Endothelial cell of umbilical vein (primary cell): ENCODE measurements around the gene TCEA2. TPM values are rescaled to one million over a fixed set of nuclear protein-coding genes. Genes with fewer than 3 reads are reported as not detected.

Experiments
- BruUV-seq: library from RNA; stranded (reverse); fragments of 400-500 nt; replicated peaks from 2 replicates; lab custom pipeline; 2021; lab: Mats Ljungman, UMichigan
- CTCF ChIA-PET: fragments of 300-600, 350-600 bp; sonication (Branson Sonifier 250); formaldehyde crosslinking; loops from one replicate; lab custom pipeline; 2021; ENCODE audit warnings: antibody characterized with exemption, inconsistent platforms; lab: Charles Lee
- POLR2A ChIA-PET: fragments of 300-600, 350-600 bp; sonication (Branson Sonifier 250); formaldehyde crosslinking; loops from one replicate; lab custom pipeline; 2021; ENCODE audit warnings: antibody characterized with exemption, inconsistent platforms; lab: Charles Lee
- DNase-seq: peaks from one replicate; pipeline ENCODE4 v3.0.0-alpha.2; 2011; ENCODE audit warnings: low read depth, low spot score
- FAIRE-seq: peaks from 2 replicates; lab custom pipeline; 2011; peaks lifted over from hg19 to GRCh38; lab: Jason Lieb, UNC
- H2AFZ ChIP-seq: 2 replicates; pipeline ENCODE4 v1.6.0; 2012; ENCODE audit warnings: low read depth, low read length, control low read depth, inconsistent platforms
- H3K27ac ChIP-seq: 2 replicates; pipeline ENCODE4 v1.5.1; 2011; ENCODE audit warnings: low read depth, mild to moderate bottlenecking, control low read depth, low read length, moderate library complexity; ENCODE audit not compliant: insufficient read depth
- H3K27me3 ChIP-seq, 2 experiments: 2 replicates each; pipeline versions ENCODE4 v1.6.0 to v1.6.1; 2011; ENCODE audit warnings: low read length in 2 of 2, mixed read lengths in 1 of 2; ENCODE audit not compliant: control insufficient read depth in 2 of 2, insufficient read depth in 2 of 2
- H3K36me3 ChIP-seq, 2 experiments: 2 replicates in 1 of 2; 3 replicates in 1 of 2; pipeline ENCODE4 v1.5.1; 2011; ENCODE audit warnings: low read length in 2 of 2, mild to moderate bottlenecking in 1 of 2, moderate library complexity in 1 of 2; ENCODE audit not compliant: control insufficient read depth in 2 of 2, insufficient read depth in 2 of 2; ENCODE audit errors: extremely low read depth in 1 of 2
- H3K4me1 ChIP-seq: 3 replicates; pipeline ENCODE4 v1.5.1; 2011; ENCODE audit warnings: mild to moderate bottlenecking, low read length; ENCODE audit not compliant: control insufficient read depth, insufficient read depth; ENCODE audit errors: extremely low read depth
- H3K4me2 ChIP-seq: 2 replicates; pipeline ENCODE4 v1.6.1; 2011; ENCODE audit warnings: low read length, control low read depth, mixed read lengths; ENCODE audit not compliant: insufficient read depth
- H3K4me3 ChIP-seq, 3 experiments: fragments of 200-600 bp in 1 of 3; sonication (generic), shearing (Covaris generic) in 1 of 3; replicated peaks in 1 of 3; 2 replicates each; pipeline ENCODE4 v1.5.1; 2011 to 2016; ENCODE audit warnings: control low read depth in 3 of 3, low read length in 3 of 3, mild to moderate bottlenecking in 2 of 3, inconsistent platforms in 1 of 3, low read depth in 1 of 3, moderate library complexity in 1 of 3; ENCODE audit not compliant: insufficient read depth in 1 of 3
- H3K79me2 ChIP-seq: 2 replicates; pipeline ENCODE4 v1.6.0; 2012; ENCODE audit warnings: low read length, inconsistent platforms; ENCODE audit not compliant: control insufficient read depth, insufficient read depth
- H3K9ac ChIP-seq: replicated peaks from 2 replicates; pipeline ENCODE3; 2011; ENCODE audit warnings: low read length, control low read depth; ENCODE audit not compliant: insufficient read depth; ENCODE audit errors: extremely low read depth
- H3K9me1 ChIP-seq: replicated peaks from 3 replicates; pipeline ENCODE4 v1.6.0; 2011; ENCODE audit warnings: mild to moderate bottlenecking, low read length; ENCODE audit not compliant: control insufficient read depth, insufficient read depth; ENCODE audit errors: extremely low read depth
- H3K9me3 ChIP-seq: replicated peaks from 2 replicates; pipeline ENCODE4 v1.5.1; 2012; ENCODE audit warnings: low read length, inconsistent platforms; ENCODE audit not compliant: control insufficient read depth, insufficient read depth
- H4K20me1 ChIP-seq: replicated peaks from 2 replicates; pipeline ENCODE3; 2011; ENCODE audit warnings: mild to moderate bottlenecking, low read length; ENCODE audit not compliant: control insufficient read depth, insufficient read depth; ENCODE audit errors: extremely low read depth
- EZH2 ChIP-seq: IDR thresholded peaks from 2 replicates; pipeline ENCODE4 v1.6.1; 2012; ENCODE audit warnings: borderline replicate concordance, low read depth, mild to moderate bottlenecking, moderate library complexity, low read length, inconsistent platforms; ENCODE audit not compliant: severe bottlenecking
- FOS ChIP-seq: IDR thresholded peaks from 2 replicates; pipeline ENCODE4 v1.6.1; 2011; ENCODE audit warnings: mild to moderate bottlenecking, low read length, moderate library complexity, borderline replicate concordance; ENCODE audit not compliant: insufficient read depth
- JUN ChIP-seq: IDR thresholded peaks from 2 replicates; pipeline ENCODE4 v1.6.1; 2011; ENCODE audit warnings: borderline replicate concordance, low read depth; ENCODE audit not compliant: insufficient read length, insufficient read depth
- POLR2A ChIP-seq: IDR thresholded peaks from 2 replicates; pipeline ENCODE4 v1.6.1; 2012; ENCODE audit warnings: low read depth, mild to moderate bottlenecking, control low read depth, low read length
- POLR2AphosphoS5 ChIP-seq: IDR thresholded peaks from 2 replicates; pipeline ENCODE4 v1.6.1; 2012; ENCODE audit warnings: low read depth, mild to moderate bottlenecking, control low read depth, low read length, moderate library complexity; ENCODE audit not compliant: insufficient read depth
- dilution Hi-C: fragments of 300-500 bp; cut with MboI; formaldehyde crosslinking; loops from one replicate; pipeline ENCODE4 v1.15.0; 2019; ENCODE audit warnings: low sequenced_read_pairs; ENCODE audit not compliant: extremely low pct_ligation_motif_present
- intact Hi-C: fragments of 100-400 bp; cut with micrococcal nuclease; formaldehyde crosslinking; loops from one replicate; pipeline ENCODE4 v1.10.0; 2022
- polyA plus RNA-seq, 4 experiments: library from polyadenylated mRNA; depleted of rRNA in 3 of 4; stranded (reverse) in 3 of 4; unstranded in 1 of 4; fragments of >200 nt; gene quantifications; 2 replicates each; pipeline versions ENCODE4 v1.2.1 to v1.2.3, GENCODE V29; 2011 to 2012; ENCODE audit warnings: missing spikeins in 1 of 4
- total RNA-seq: library from RNA; stranded (reverse); gene quantifications from 2 replicates; pipeline ENCODE4 v1.2.3, GENCODE V29; 2021
- TF ChIP-seq, protein P1 (sequence below): IDR thresholded peaks from 2 replicates; pipeline ENCODE4 v1.6.1; 2011; ENCODE audit not compliant: insufficient read depth, insufficient read length

TCEA2 gene
- total and polyA plus RNA-seq, 2 donors (not counting 3 experiments of a cell fraction or from before 2014, with no cell fraction given), result 53.1 to 65.5 TPM

DNA sequence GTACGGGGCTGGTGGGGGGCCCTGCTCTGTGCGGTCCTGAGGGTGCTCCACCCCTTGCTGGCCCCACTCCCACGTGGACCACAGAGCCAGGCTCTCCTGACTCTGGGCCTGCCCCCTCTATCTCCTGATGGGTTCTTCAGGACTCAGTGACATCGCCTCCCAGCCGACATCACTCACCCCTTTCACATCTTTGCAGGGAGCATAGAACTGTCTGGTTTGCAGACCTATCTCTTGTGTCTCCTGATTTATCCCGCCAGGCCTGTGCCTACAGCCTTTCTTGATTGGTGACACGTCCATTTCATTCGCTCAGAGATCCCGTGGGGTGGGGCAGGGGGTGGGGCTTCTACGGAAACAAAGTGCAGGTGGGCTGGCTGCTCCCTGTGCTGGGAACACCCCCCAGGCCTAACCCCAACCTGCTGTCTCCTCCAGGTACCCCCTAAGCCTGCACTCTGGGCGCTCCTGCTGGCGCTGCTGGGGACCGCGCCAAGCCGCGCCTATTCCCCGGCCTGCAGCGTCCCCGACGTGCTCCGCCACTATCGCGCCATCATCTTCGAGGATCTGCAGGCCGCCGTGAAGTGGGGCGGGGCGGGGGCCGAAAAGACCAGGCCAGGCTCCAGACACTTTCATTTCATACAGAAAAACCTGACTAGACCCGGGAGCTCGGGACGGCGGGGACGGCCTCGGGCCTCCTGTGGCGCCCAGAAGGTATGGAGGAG, 25.3 kb upstream of the TCEA2 start:
- no peaks in the 10 kb centered on the region for H3K27me3 ChIP-seq
- peaks cover 40% of the 10 kb centered on the region for H3K4me1 ChIP-seq
- H3K27ac ChIP-seq, result no peak overlapping the region
- peaks cover 0 to 4% of the 10 kb centered on the region in 2 experiments for H3K36me3 ChIP-seq
- peak overlapping the region; percentile 19 for H3K4me2 ChIP-seq
- ChIA-PET CTCF (interaction anchor here (0.7 to 7.5 kb wide), 16 partner anchors 10 to 541 kb away, joined by 3 to 412 read pairs (median 9); partner anchors contain the start of genes LKAAEAR1, OPRL1, PRPF6 and PTK6), POLR2A (interaction anchor here (1.8 to 2.3 kb wide), 3 partner anchors 16 to 25 kb away, joined by 6 to 21 read pairs (median 6); partner anchors contain the start of gene TCEA2)
- no peaks in the 10 kb centered on the region for H4K20me1 ChIP-seq
- dilution Hi-C loops, result no loop called here
- FAIRE-seq, result no peak
- TF ChIP-seq, protein P1, sequence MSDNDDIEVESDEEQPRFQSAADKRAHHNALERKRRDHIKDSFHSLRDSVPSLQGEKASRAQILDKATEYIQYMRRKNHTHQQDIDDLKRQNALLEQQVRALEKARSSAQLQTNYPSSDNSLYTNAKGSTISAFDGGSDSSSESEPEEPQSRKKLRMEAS, result no peak
- no peak for TF ChIP-seq POLR2A
- DNase-seq, result no peak
- BruUV-seq, result no TSS peak
- no peak overlapping the region for H2AFZ ChIP-seq
- no peak overlapping the region for H3K9ac ChIP-seq
- no peaks in the 10 kb centered on the region for H3K9me3 ChIP-seq
- no peaks in the 10 kb centered on the region for H3K9me1 ChIP-seq
- intact Hi-C loops, result no loop called here
- H3K79me2 ChIP-seq, result no peaks in the 10 kb centered on the region
- H3K4me3 ChIP-seq, result peak overlapping the region in 2 of 3 experiments; percentile 10 to 65

DNA sequence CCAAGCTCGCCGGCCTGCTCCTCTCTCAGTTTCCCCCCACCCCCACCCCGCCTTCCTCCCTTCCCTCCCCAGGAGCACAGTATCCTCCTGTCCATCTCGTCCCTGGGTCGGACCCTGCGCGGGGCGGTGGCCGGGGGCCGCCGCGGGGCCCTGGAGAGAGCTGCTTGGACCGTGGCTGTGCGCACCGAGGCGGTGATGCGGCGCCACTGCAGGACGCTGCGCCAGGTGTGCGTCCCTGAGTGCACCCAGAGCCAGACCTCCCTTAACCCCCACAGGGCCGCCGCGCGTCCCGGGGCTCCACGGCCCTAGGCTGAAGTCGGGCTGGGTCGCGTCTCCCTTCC, 24.8 kb upstream of the TCEA2 start:
- no peak for TF ChIP-seq FOS
- no peak for TF ChIP-seq POLR2AphosphoS5
- TF ChIP-seq JUN, result no peak
- no peak for TF ChIP-seq EZH2
- intact Hi-C loops (no loop called here), dilution Hi-C loops (no loop called here)
- H3K79me2 ChIP-seq, result no peaks in the 10 kb centered on the region
- no peaks in the 10 kb centered on the region for H4K20me1 ChIP-seq
- peak overlapping the region; percentile 48 for H3K4me2 ChIP-seq
- ChIA-PET CTCF (interaction anchor here (0.7 to 7.5 kb wide), 23 partner anchors 8 to 541 kb away, joined by 3 to 412 read pairs (median 6); partner anchors contain the start of genes LKAAEAR1, OPRL1, PRPF6 and PTK6), POLR2A (interaction anchor here (0.6 to 2.3 kb wide), 7 partner anchors 11 to 45 kb away, joined by 3 to 21 read pairs (median 6); partner anchors contain the start of genes SOX18 and TCEA2)
- no peaks in the 10 kb centered on the region for H3K9me3 ChIP-seq
- H3K4me1 ChIP-seq, result peaks cover 40% of the 10 kb centered on the region
- H2AFZ ChIP-seq, result peak overlapping the region; percentile 43
- H3K9ac ChIP-seq, result peak overlapping the region; percentile 51
- H3K36me3 ChIP-seq, result no peaks in the 10 kb centered on the region
- H3K4me3 ChIP-seq, result peak overlapping the region; percentile 10 to 65 (median 46)
- FAIRE-seq (no peak), DNase-seq (no peak)
- no peaks in the 10 kb centered on the region for H3K27me3 ChIP-seq
- BruUV-seq, result no TSS peak
- no peaks in the 10 kb centered on the region for H3K9me1 ChIP-seq
- no peak overlapping the region for H3K27ac ChIP-seq
